Neural progenitor cell (in vitro differentiated cells): ENCODE data around the gene SMTNL2. TPM values are rescaled to one million over a fixed set of nuclear protein-coding genes. Genes with fewer than 3 reads are reported as not detected.
"Not testable (repeated sequence)": the region's sequence is repeated elsewhere in the genome, so short reads cannot be mapped to it uniquely, and the experiment has no call there.

Experiments
- DNase-seq: peaks from one replicate; pipeline ENCODE4 v3.0.0-alpha.2; 2016; ENCODE audit warnings: low spot score
- H2AFZ ChIP-seq: fragments of 200-600 bp; sonication (generic); replicated peaks from 2 replicates; pipeline ENCODE4 v1.6.1; 2016; ENCODE audit warnings: antibody characterized with exemption
- H3F3A ChIP-seq: fragments of 200-600 bp; sonication (generic); 2 replicates; pipeline ENCODE4 v1.6.1; 2016; ENCODE audit warnings: antibody characterized with exemption, low read depth
- H3K27ac ChIP-seq: fragments of 200-600 bp; sonication (generic); 2 replicates; pipeline ENCODE4 v1.5.1; 2016; ENCODE audit warnings: mild to moderate bottlenecking
- H3K27me3 ChIP-seq: fragments of 200-600 bp; sonication (generic); 2 replicates; pipeline ENCODE4 v1.6.1; 2016; ENCODE audit warnings: mild to moderate bottlenecking, moderate library complexity
- H3K36me3 ChIP-seq: fragments of 200-600 bp; sonication (generic); 2 replicates; pipeline ENCODE4 v1.5.1; 2016
- H3K4me1 ChIP-seq: fragments of 200-600 bp; sonication (generic); 2 replicates; pipeline ENCODE4 v1.6.1; 2016; ENCODE audit warnings: mixed run types
- H3K4me2 ChIP-seq: fragments of 200-600 bp; sonication (generic); 2 replicates; pipeline ENCODE4 v1.6.1; 2016
- H3K4me3 ChIP-seq: fragments of 200-600 bp; sonication (generic); 2 replicates; pipeline ENCODE4 v1.5.1; 2016
- H3K79me2 ChIP-seq: fragments of 200-600 bp; sonication (generic); 2 replicates; pipeline ENCODE4 v1.6.1; 2016; ENCODE audit warnings: low read depth
- H3K9ac ChIP-seq: fragments of 200-600 bp; sonication (generic); 2 replicates; pipeline ENCODE4 v1.6.1; 2016
- H3K9me3 ChIP-seq: fragments of 200-600 bp; sonication (generic); 2 replicates; pipeline ENCODE4 v1.5.1; 2016; ENCODE audit warnings: low read depth
- H4K20me1 ChIP-seq: fragments of 200-600 bp; sonication (generic); 2 replicates; pipeline ENCODE4 v1.6.1; 2016; ENCODE audit warnings: low read depth
- H3K27ac Mint-ChIP-seq: 3 replicates; pipeline ENCODE4 v1.8.0; 2021; ENCODE audit warnings: mixed read lengths
- H3K27me3 Mint-ChIP-seq: 2 replicates; pipeline ENCODE4 v1.8.0; 2022; ENCODE audit warnings: low read depth, mild to moderate bottlenecking, inconsistent platforms, moderate library complexity, mixed read lengths; ENCODE audit not compliant: insufficient read depth
- H3K36me3 Mint-ChIP-seq: 3 replicates; pipeline ENCODE4 v1.8.0; 2021; ENCODE audit warnings: mixed read lengths
- H3K4me1 Mint-ChIP-seq: 3 replicates; pipeline ENCODE4 v1.8.0; 2021; ENCODE audit warnings: mixed read lengths
- H3K4me3 Mint-ChIP-seq: 3 replicates; pipeline ENCODE4 v1.8.0; 2021; ENCODE audit warnings: mild to moderate bottlenecking, moderate library complexity, mixed read lengths
- H3K9me3 Mint-ChIP-seq: 3 replicates; pipeline ENCODE4 v1.8.0; 2020; ENCODE audit warnings: mixed read lengths
- CTCF ChIP-seq: fragments of 200-600 bp; sonication (generic); IDR thresholded peaks from 2 replicates; pipeline ENCODE4 v1.5.1; 2017; ENCODE audit warnings: antibody characterized with exemption, mild to moderate bottlenecking
- EZH2 ChIP-seq: fragments of 200-600 bp; sonication (generic); IDR thresholded peaks from 2 replicates; pipeline ENCODE4 v1.6.1; 2017; ENCODE audit warnings: antibody characterized with exemption, mild to moderate bottlenecking, moderate library complexity
- EZH2phosphoT487 ChIP-seq: fragments of 200-600 bp; sonication (generic); IDR thresholded peaks from 2 replicates; pipeline ENCODE4 v1.6.1; 2017; ENCODE audit warnings: antibody characterized with exemption
- total RNA-seq: library from RNA; depleted of rRNA; stranded (reverse); fragments of >200 nt; gene quantifications from 2 replicates; pipeline ENCODE4 v1.2.3, GENCODE V29; 2015; ENCODE audit warnings: low replicate concordance

Gene SMTNL2
- total RNA-seq, 1 donor from 2014 or later = 3.0 TPM

- H3K4me1 Mint-ChIP-seq = peaks cover 45% of the 10 kb centered on the region
- Histone ChIP-seq H3K27ac (no peak overlapping the region), H3K27me3 (no peaks in the 10 kb centered on the region), H3K4me2 (no peak overlapping the region), H4K20me1 (no peaks in the 10 kb centered on the region), H2AFZ (no peak overlapping the region), H3F3A (peaks cover 29% of the 10 kb centered on the region), H3K9ac (no peak overlapping the region), H3K36me3 (no peaks in the 10 kb centered on the region), H3K9me3 (no peaks in the 10 kb centered on the region), H3K4me1 (peaks cover 25% of the 10 kb centered on the region), H3K4me3 (no peak overlapping the region), H3K79me2 (no peaks in the 10 kb centered on the region)
- peaks cover 5% of the 10 kb centered on the region for H3K27me3 Mint-ChIP-seq
- no peak overlapping the region for H3K4me3 Mint-ChIP-seq
- no peak for DNase-seq
- no peak overlapping the region for H3K27ac Mint-ChIP-seq
- TF ChIP-seq EZH2 (no peak), CTCF (no peak), EZH2phosphoT487 (no peak)
- peaks cover 2% of the 10 kb centered on the region for H3K36me3 Mint-ChIP-seq
- H3K9me3 Mint-ChIP-seq = no peaks in the 10 kb centered on the region
Measured at GRCh38 chr17:4602041-4602440, 17.7 kb downstream of the SMTNL2 start.

GRCh38 chr17:4604111-4604644, 19.8 kb downstream of the SMTNL2 start:
- Histone ChIP-seq H3K4me3 (no peak overlapping the region), H3K79me2 (no peaks in the 10 kb centered on the region), H3F3A (peaks cover 22% of the 10 kb centered on the region), H3K9me3 (no peaks in the 10 kb centered on the region), H2AFZ (no peak overlapping the region), H4K20me1 (no peaks in the 10 kb centered on the region), H3K4me2 (no peak overlapping the region), H3K9ac (no peak overlapping the region), H3K27me3 (no peaks in the 10 kb centered on the region), H3K4me1 (peaks cover 33% of the 10 kb centered on the region), H3K36me3 (no peaks in the 10 kb centered on the region), H3K27ac (no peak overlapping the region)
- no peaks in the 10 kb centered on the region for H3K9me3 Mint-ChIP-seq
- peaks cover 2% of the 10 kb centered on the region for H3K27me3 Mint-ChIP-seq
- DNase-seq = no peak
- H3K36me3 Mint-ChIP-seq = peaks cover 2% of the 10 kb centered on the region
- H3K27ac Mint-ChIP-seq = peak overlapping the region; percentile 94
- H3K4me1 Mint-ChIP-seq = peaks cover 48% of the 10 kb centered on the region
- no peak overlapping the region for H3K4me3 Mint-ChIP-seq
- TF ChIP-seq EZH2phosphoT487 = no peak
- TF ChIP-seq CTCF = no peak
- no peak for TF ChIP-seq EZH2

GRCh38 chr17:4604736-4605135, 20.4 kb downstream of the SMTNL2 start:
- H3K4me2 ChIP-seq, DNase-seq, H3K27me3 Mint-ChIP-seq, H3K9ac ChIP-seq, H3K9me3 Mint-ChIP-seq, H3K9me3 ChIP-seq, H2AFZ ChIP-seq, H4K20me1 ChIP-seq, H3K36me3 Mint-ChIP-seq, H3K27ac ChIP-seq, H3K36me3 ChIP-seq, H3K27ac Mint-ChIP-seq, H3K4me3 ChIP-seq, H3K79me2 ChIP-seq, H3K27me3 ChIP-seq, H3K4me3 Mint-ChIP-seq: not testable (repeated sequence)
- Histone ChIP-seq H3F3A (peaks cover 18% of the 10 kb centered on the region), H3K4me1 (peaks cover 28% of the 10 kb centered on the region)
- peaks cover 43% of the 10 kb centered on the region for H3K4me1 Mint-ChIP-seq

- H3K27ac ChIP-seq = no peak overlapping the region
- Mint-ChIP-seq H3K4me3 (no peak overlapping the region), H3K36me3 (no peaks in the 10 kb centered on the region), H3K27me3 (no peaks in the 10 kb centered on the region), H3K27ac (no peak overlapping the region), H3K9me3 (no peaks in the 10 kb centered on the region), H3K4me1 (peaks cover 32% of the 10 kb centered on the region)
- H4K20me1 ChIP-seq = no peaks in the 10 kb centered on the region
- no peak overlapping the region for H2AFZ ChIP-seq
- H3F3A ChIP-seq = peaks cover 7% of the 10 kb centered on the region
- H3K9ac ChIP-seq = no peak overlapping the region
- H3K4me3 ChIP-seq = no peak overlapping the region
- H3K36me3 ChIP-seq = no peaks in the 10 kb centered on the region
- no peaks in the 10 kb centered on the region for H3K27me3 ChIP-seq
- no peaks in the 10 kb centered on the region for H3K79me2 ChIP-seq
- no peak overlapping the region for H3K4me2 ChIP-seq
- DNase-seq = no peak
- TF ChIP-seq EZH2 = no peak
- TF ChIP-seq EZH2phosphoT487 = no peak
- no peak for TF ChIP-seq CTCF
- H3K9me3 ChIP-seq = no peaks in the 10 kb centered on the region
- peaks cover 17% of the 10 kb centered on the region for H3K4me1 ChIP-seq
Measured at GRCh38 chr17:4605826-4606225, 21.5 kb downstream of the SMTNL2 start.
